GM21367 (cell line): Measurements from ENCODE around the gene ASCC3.
A peak's percentile ranks its signal among the peaks of the same experiment; 100 is the strongest.
"Not testable (repeated sequence)": the region's sequence is repeated elsewhere in the genome, so short reads cannot be mapped to it uniquely, and the experiment has no call there.

ENCODE experiments used
- ATAC-seq: cut with Tn5 transposase; IDR thresholded peaks from one replicate; pipeline ENCODE4 v1.9.1; 2021; ENCODE audit not compliant: unreplicated experiment

ASCC3 gene

GRCh38 chr6:100664274-100665040 is 216.7 kb downstream of the ASCC3 start:
- ATAC-seq: peak; percentile 32

- ATAC-seq: no peak
Measured at GRCh38 chr6:100663219-100663863, 217.8 kb downstream of the ASCC3 start.

- ATAC-seq: no peak
Measured at GRCh38 chr6:100662264-100662663, 218.9 kb downstream of the ASCC3 start.

DNA sequence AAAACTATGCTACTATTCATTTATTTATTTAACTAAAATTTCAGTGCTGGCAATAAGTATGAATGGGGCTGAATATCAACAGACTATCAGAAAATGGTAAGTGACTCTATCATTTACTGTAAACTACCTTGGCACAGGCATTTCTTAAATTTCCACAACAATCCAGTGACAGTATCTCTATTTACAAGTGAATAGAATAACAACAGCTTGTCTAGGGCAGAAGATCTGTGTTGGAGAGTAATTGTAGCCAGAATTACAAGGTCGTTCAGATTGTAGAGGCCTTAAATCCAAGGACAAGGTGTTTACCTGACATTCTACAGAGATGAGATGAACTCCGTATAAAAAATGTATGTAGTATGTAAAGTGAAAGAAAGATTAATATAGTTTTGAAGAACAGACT is 222.6 kb downstream of the ASCC3 start:
- no peak for ATAC-seq

DNA sequence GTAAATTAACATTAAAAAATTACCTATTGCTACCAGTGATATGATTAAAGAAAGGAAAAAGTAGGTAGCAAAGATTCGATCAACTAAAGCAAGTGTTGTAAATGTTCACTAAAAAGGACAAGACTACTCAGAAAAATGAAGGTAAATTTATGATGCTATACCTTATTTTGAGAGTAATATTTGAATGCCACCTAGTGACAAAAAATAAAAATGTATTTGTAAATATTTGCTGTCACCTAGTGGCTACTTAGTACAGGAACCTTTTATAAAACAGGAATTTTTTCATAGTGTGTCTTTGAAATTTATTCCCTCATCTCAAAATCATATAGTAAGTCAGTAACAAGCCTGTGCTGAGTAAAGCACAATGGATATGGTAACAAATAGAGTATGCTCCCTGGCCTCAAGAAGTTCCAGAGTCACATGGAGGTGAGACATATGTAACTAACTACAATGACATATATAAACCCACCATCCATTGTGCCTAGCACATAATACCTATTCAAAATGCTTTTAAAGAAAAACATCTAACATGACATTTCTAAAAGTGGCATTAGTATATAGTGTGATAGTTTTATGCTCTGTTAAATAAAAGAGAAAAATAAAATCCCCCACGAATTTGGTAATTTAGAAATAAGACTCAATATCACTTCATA is 223.3 kb downstream of the ASCC3 start:
- ATAC-seq: peak; percentile 62

- ATAC-seq: not testable (repeated sequence)
Measured at GRCh38 chr6:100641147-100641546, 240.0 kb downstream of the ASCC3 start.

- no peak for ATAC-seq
Measured at GRCh38 chr6:100633096-100633777, 247.9 kb downstream of the ASCC3 start.

- no peak for ATAC-seq
Measured at GRCh38 chr6:100630536-100630935, 250.6 kb downstream of the ASCC3 start.

GRCh38 chr6:100627911-100628758 is 253.0 kb downstream of the ASCC3 start:
- ATAC-seq: no peak

GRCh38 chr6:100626721-100627120 is 254.4 kb downstream of the ASCC3 start:
- no peak for ATAC-seq

DNA sequence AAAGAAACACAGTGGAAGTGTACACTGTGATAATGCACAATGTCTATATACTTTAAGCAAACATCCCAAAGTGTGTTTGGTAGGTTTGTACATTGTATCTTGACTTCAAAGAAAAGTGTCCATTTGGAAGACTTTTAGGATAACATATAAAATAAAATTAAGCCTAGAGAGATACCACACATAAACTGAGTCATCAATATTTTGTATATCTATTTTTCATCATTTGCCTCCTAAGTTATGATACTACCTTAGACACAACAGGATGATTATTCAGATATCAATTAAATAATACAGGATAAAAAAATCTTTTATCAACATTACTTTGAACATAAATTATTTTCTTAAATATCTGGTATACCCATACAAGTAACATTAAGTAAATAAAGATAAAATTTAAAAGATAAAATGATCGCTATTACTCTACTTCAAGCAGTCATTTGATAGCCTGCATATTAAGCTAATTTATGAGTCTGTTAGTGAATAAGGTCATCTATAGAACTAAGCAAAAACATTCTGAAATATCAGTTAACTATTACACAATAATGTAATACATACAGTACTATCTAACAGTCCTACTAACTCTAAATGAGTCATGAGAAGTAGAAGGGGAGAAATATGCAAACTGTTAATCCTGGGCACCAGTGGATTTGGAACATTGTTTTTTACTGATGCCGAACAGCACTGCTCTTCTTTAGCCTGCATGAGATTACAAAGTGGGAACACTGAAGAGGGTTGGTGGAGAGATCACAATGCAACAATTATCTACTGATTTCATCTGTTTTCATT is 258.0 kb downstream of the ASCC3 start:
- ATAC-seq: no peak

DNA sequence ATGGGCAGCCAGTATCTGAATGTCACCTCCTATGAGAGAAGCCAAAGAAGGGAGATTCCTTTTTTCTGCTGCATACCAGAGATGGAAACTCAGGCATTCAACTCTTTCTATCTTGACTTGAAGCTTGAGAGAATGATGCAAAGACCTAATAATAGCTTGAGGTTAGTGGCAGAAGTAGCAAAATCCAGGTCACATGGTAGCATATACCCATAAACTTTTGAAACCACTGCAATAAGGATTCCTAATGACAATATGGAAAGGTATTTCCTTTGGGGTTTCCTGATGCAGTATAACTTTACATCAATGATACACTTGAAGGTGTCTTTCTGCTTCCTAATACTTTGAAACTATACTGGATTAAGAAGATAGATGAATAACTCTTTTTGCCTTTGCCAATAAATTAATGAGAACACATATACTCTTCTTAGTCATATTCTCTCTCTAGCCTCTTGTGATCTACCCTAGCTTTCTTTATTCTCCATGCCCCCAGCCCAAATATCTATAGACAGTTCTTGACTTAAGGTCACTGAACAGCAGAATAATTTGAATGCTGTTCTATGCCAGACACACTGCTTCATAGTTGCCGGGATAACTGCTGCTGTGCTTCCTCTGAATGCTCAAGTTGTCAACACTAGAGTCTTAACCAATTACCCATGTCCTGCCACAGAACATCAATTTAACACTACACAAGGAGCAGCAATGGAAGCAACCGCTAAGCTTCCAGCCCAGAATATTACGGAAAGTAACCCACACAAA is 260.9 kb downstream of the ASCC3 start:
- ATAC-seq: no peak

DNA sequence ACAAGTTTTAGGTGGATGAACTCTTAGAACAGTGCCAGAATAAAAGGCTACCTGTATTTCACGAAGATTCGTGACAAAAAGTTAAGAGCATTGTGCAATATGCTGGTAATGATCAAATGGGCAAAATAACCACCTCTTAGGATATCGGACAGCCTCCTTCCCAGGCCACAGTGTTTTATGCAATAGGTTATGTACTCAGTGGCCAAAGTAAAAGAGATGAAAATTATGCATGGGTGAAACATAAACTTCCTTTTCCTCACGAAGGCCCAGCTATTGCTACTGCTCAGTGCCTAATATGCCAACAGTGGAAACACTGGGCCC is 262.8 kb downstream of the ASCC3 start:
- no peak for ATAC-seq

DNA sequence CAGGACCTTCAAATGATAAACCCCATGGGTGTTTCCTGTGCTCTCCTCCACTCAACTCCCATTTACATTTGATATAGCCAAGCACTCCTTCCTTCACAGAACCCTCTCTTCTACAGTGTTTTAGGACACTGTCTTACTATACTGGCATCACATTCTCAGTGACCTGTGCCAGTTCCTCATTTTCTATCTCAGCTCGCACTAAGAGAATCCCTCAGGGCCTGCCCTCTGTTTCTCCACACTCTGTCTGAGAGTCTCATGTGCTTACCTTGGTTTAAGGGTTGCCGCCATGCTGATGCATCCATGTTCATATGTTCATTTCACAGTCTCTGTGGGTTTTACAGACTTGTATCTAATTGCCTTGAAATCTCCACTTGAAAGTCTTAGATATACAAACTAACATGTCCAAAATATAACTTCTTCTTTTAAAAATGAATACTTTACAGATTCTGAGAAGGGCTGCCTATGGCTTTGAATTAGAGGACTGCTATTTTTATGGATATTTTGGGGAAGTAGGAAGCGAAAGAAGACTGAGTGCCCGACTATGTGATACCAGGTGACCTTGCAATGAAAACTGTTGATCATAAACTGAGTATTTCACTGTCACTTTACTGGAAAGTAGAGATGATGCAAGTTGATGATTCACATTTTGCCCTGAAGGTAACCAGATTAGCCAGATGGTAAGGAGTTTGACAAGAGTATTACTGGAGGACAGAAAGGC is 263.3 kb downstream of the ASCC3 start:
- ATAC-seq: no peak

- no peak for ATAC-seq
Measured at GRCh38 chr6:100614933-100615332, 266.2 kb downstream of the ASCC3 start.

- no peak for ATAC-seq
Measured at GRCh38 chr6:100614386-100614785, 266.7 kb downstream of the ASCC3 start.

GRCh38 chr6:100613656-100614055 is 267.5 kb downstream of the ASCC3 start:
- ATAC-seq: no peak

GRCh38 chr6:100612094-100612493 is 269.0 kb downstream of the ASCC3 start:
- ATAC-seq: no peak
